Activated naive CD4-positive, alpha-beta T cell treated with anti-CD3 and anti-CD28 coated beads for 36 hours (primary cell): ENCODE results near the gene GPC6. TPM values are rescaled to one million over a fixed set of nuclear protein-coding genes. Genes with fewer than 3 reads are reported as not detected.

ENCODE experiments used
- CTCF ChIA-PET: fragments of 350-600 bp; sonication (Branson Sonifier 250); formaldehyde crosslinking; loops from one replicate; lab custom pipeline; 2021; ENCODE audit warnings: antibody characterized with exemption; lab: Charles Lee
- DNase-seq: peaks from one replicate; pipeline ENCODE4 v3.0.0-alpha.2; 2020
- H3K27ac Mint-ChIP-seq: one replicate; pipeline ENCODE4 v1.8.0; 2021; ENCODE audit warnings: mild to moderate bottlenecking, mixed read lengths
- H3K27me3 Mint-ChIP-seq: one replicate; pipeline ENCODE4 v1.8.0; 2021; ENCODE audit warnings: low read depth, mixed read lengths
- H3K36me3 Mint-ChIP-seq: one replicate; pipeline ENCODE4 v1.8.0; 2021; ENCODE audit warnings: low read depth, mixed read lengths
- H3K4me1 Mint-ChIP-seq: one replicate; pipeline ENCODE4 v1.8.0; 2021; ENCODE audit warnings: low read depth, mixed read lengths
- H3K4me3 Mint-ChIP-seq: one replicate; pipeline ENCODE4 v1.8.0; 2021; ENCODE audit warnings: mild to moderate bottlenecking, moderate library complexity, mixed read lengths
- H3K9me3 Mint-ChIP-seq: one replicate; pipeline ENCODE4 v1.8.0; 2021; ENCODE audit warnings: mixed read lengths
- intact Hi-C: fragments of 100-400 bp; cut with micrococcal nuclease; formaldehyde crosslinking; loops from one replicate; pipeline ENCODE4 v1.15.1; 2023
- total RNA-seq, 2 experiments: library from RNA; stranded (reverse); gene quantifications; one replicate each; pipeline ENCODE4 v1.2.3, GENCODE V29; 2021

Gene GPC6
- total RNA-seq, 2 experiments from 2014 or later = not detected

- DNase-seq = no peak
- CTCF ChIA-PET = no interaction called here
- Mint-ChIP-seq H3K4me3 (no peak overlapping the region), H3K27me3 (peaks cover 22% of the 10 kb centered on the region), H3K4me1 (peaks cover 4% of the 10 kb centered on the region), H3K9me3 (no peaks in the 10 kb centered on the region), H3K27ac (no peak overlapping the region), H3K36me3 (no peaks in the 10 kb centered on the region)
- intact Hi-C loops = no loop called here
Observed at GRCh38 chr13:93789058-93789457, 562.5 kb downstream of the GPC6 start.

- Mint-ChIP-seq H3K9me3 (no peaks in the 10 kb centered on the region), H3K4me3 (no peak overlapping the region), H3K27me3 (peaks cover 34% of the 10 kb centered on the region), H3K36me3 (no peaks in the 10 kb centered on the region), H3K4me1 (peaks cover 8% of the 10 kb centered on the region), H3K27ac (no peak overlapping the region)
- intact Hi-C loops = loop anchor here (1.0 to 2.0 kb wide), 3 partner anchors 553 to 644 kb away; no protein-coding TSS in a partner anchor
- DNase-seq = peak; percentile 75
- CTCF ChIA-PET = no interaction called here
Observed at GRCh38 chr13:93794197-93794885, 567.7 kb downstream of the GPC6 start.

GRCh38 chr13:93797463-93797862 is 570.9 kb downstream of the GPC6 start:
- H3K27me3 Mint-ChIP-seq = peaks cover 37% of the 10 kb centered on the region
- H3K4me3 Mint-ChIP-seq = no peak overlapping the region
- no peaks in the 10 kb centered on the region for H3K9me3 Mint-ChIP-seq
- intact Hi-C loops = no loop called here
- H3K27ac Mint-ChIP-seq = no peak overlapping the region
- peaks cover 8% of the 10 kb centered on the region for H3K4me1 Mint-ChIP-seq
- DNase-seq = no peak
- H3K36me3 Mint-ChIP-seq = no peaks in the 10 kb centered on the region
- CTCF ChIA-PET = no interaction called here

GRCh38 chr13:93800342-93800741 is 573.7 kb downstream of the GPC6 start:
- H3K9me3 Mint-ChIP-seq = no peaks in the 10 kb centered on the region
- intact Hi-C loops = no loop called here
- peaks cover 40% of the 10 kb centered on the region for H3K27me3 Mint-ChIP-seq
- no peak for DNase-seq
- CTCF ChIA-PET = no interaction called here
- no peaks in the 10 kb centered on the region for H3K36me3 Mint-ChIP-seq
- no peak overlapping the region for H3K4me3 Mint-ChIP-seq
- H3K27ac Mint-ChIP-seq = no peak overlapping the region
- H3K4me1 Mint-ChIP-seq = no peaks in the 10 kb centered on the region

- H3K4me1 Mint-ChIP-seq = no peaks in the 10 kb centered on the region
- CTCF ChIA-PET = interaction anchor here (0.7 kb wide), 1 partner anchor 15 kb away, joined by 3 read pairs; no protein-coding TSS in a partner anchor
- intact Hi-C loops = no loop called here
- no peaks in the 10 kb centered on the region for H3K36me3 Mint-ChIP-seq
- peaks cover 34% of the 10 kb centered on the region for H3K27me3 Mint-ChIP-seq
- DNase-seq = no peak
- no peaks in the 10 kb centered on the region for H3K9me3 Mint-ChIP-seq
- no peak overlapping the region for H3K4me3 Mint-ChIP-seq
- no peak overlapping the region for H3K27ac Mint-ChIP-seq
Observed at GRCh38 chr13:93805736-93806135, 579.1 kb downstream of the GPC6 start.

GRCh38 chr13:93806861-93807260 is 580.3 kb downstream of the GPC6 start:
- Mint-ChIP-seq H3K36me3 (no peaks in the 10 kb centered on the region), H3K4me1 (no peaks in the 10 kb centered on the region)
- intact Hi-C loops = no loop called here

GRCh38 chr13:93810264-93810663 is 583.7 kb downstream of the GPC6 start:
- no peak overlapping the region for H3K27ac Mint-ChIP-seq
- H3K9me3 Mint-ChIP-seq = no peaks in the 10 kb centered on the region
- CTCF ChIA-PET = no interaction called here
- no peaks in the 10 kb centered on the region for H3K4me1 Mint-ChIP-seq
- no peaks in the 10 kb centered on the region for H3K36me3 Mint-ChIP-seq
- no peak overlapping the region for H3K4me3 Mint-ChIP-seq
- intact Hi-C loops = no loop called here
- DNase-seq = no peak
- H3K27me3 Mint-ChIP-seq = peaks cover 32% of the 10 kb centered on the region

More at GRCh38 chr13:93806861-93807260, 580.3 kb downstream of the GPC6 start:
- Mint-ChIP-seq H3K9me3 (no peaks in the 10 kb centered on the region), H3K4me3 (no peak overlapping the region), H3K27ac (no peak overlapping the region), H3K27me3 (peaks cover 32% of the 10 kb centered on the region)
- CTCF ChIA-PET = no interaction called here
- DNase-seq = no peak

GRCh38 chr13:93811071-93811737 is 584.6 kb downstream of the GPC6 start:
- intact Hi-C loops = no loop called here
- Mint-ChIP-seq H3K4me3 (no peak overlapping the region), H3K4me1 (no peaks in the 10 kb centered on the region), H3K9me3 (no peaks in the 10 kb centered on the region), H3K36me3 (no peaks in the 10 kb centered on the region), H3K27me3 (peaks cover 27% of the 10 kb centered on the region), H3K27ac (no peak overlapping the region)
- no peak for DNase-seq
- CTCF ChIA-PET = no interaction called here

GRCh38 chr13:93811738-93812112 is 585.1 kb downstream of the GPC6 start:
- Mint-ChIP-seq H3K36me3 (no peaks in the 10 kb centered on the region), H3K27me3 (peaks cover 28% of the 10 kb centered on the region), H3K9me3 (no peaks in the 10 kb centered on the region), H3K4me3 (no peak overlapping the region), H3K27ac (no peak overlapping the region), H3K4me1 (no peaks in the 10 kb centered on the region)
- CTCF ChIA-PET = no interaction called here
- intact Hi-C loops = no loop called here
- DNase-seq = no peak

- H3K27me3 Mint-ChIP-seq = peaks cover 20% of the 10 kb centered on the region
- intact Hi-C loops = no loop called here
- H3K4me3 Mint-ChIP-seq = no peak overlapping the region
- no peaks in the 10 kb centered on the region for H3K4me1 Mint-ChIP-seq
- no peak overlapping the region for H3K27ac Mint-ChIP-seq
- CTCF ChIA-PET = no interaction called here
- DNase-seq = no peak
- H3K9me3 Mint-ChIP-seq = no peaks in the 10 kb centered on the region
- no peaks in the 10 kb centered on the region for H3K36me3 Mint-ChIP-seq
Observed at GRCh38 chr13:93814658-93815057, 588.1 kb downstream of the GPC6 start.

GRCh38 chr13:93818345-93818744 is 591.7 kb downstream of the GPC6 start:
- peaks cover 8% of the 10 kb centered on the region for H3K27me3 Mint-ChIP-seq
- CTCF ChIA-PET = no interaction called here
- intact Hi-C loops = no loop called here
- H3K36me3 Mint-ChIP-seq = no peaks in the 10 kb centered on the region
- no peak overlapping the region for H3K4me3 Mint-ChIP-seq
- no peaks in the 10 kb centered on the region for H3K9me3 Mint-ChIP-seq
- DNase-seq = no peak
- H3K27ac Mint-ChIP-seq = no peak overlapping the region
- H3K4me1 Mint-ChIP-seq = no peaks in the 10 kb centered on the region

- Mint-ChIP-seq H3K9me3 (no peaks in the 10 kb centered on the region), H3K36me3 (no peaks in the 10 kb centered on the region), H3K4me3 (no peak overlapping the region), H3K27ac (no peak overlapping the region), H3K4me1 (no peaks in the 10 kb centered on the region), H3K27me3 (peaks cover 7% of the 10 kb centered on the region)
- intact Hi-C loops = no loop called here
- CTCF ChIA-PET = no interaction called here
- DNase-seq = no peak
Observed at GRCh38 chr13:93819331-93819890, 592.8 kb downstream of the GPC6 start.

GRCh38 chr13:93824286-93824685 is 597.7 kb downstream of the GPC6 start:
- intact Hi-C loops = no loop called here
- peaks cover 11% of the 10 kb centered on the region for H3K27me3 Mint-ChIP-seq
- H3K4me1 Mint-ChIP-seq = no peaks in the 10 kb centered on the region
- CTCF ChIA-PET = no interaction called here
- H3K9me3 Mint-ChIP-seq = no peaks in the 10 kb centered on the region
- no peak overlapping the region for H3K4me3 Mint-ChIP-seq
- no peaks in the 10 kb centered on the region for H3K36me3 Mint-ChIP-seq
- H3K27ac Mint-ChIP-seq = no peak overlapping the region
- DNase-seq = no peak
